Measurements from ENCODE around the gene PRKG1.

DNA sequence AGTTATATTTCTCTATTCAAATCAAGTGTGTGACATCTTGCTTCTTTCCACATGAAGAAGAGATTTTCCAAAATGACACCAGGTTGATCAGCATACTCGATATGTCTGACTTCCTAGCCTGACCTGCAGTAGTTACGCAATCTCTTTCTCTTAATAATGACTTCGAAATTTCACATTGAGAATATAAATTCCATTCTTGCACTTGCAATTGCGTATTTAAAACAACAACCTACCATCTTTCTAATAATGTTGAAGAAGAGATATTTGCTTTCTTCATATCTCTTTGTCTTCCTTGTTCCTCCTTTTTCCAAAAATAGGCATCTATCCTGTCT lies 348.8 kb downstream of the PRKG1 start:
- TF ChIP-seq EZH2 (IDR thresholded peaks at IDR 0.05; ENCODE audit: low read depth, unreplicated experiment) (no peak), EZH2phosphoT487 (IDR thresholded peaks at IDR 0.05; ENCODE audit: unreplicated experiment) (no peak), POLR2AphosphoS5 (IDR thresholded peaks at IDR 0.05; ENCODE audit: low read depth) (no peak), CREB1 (CRISPR knock-in tag; IDR thresholded peaks at IDR 0.05; ENCODE audit: low read depth) (no peak), JUNB (IDR thresholded peaks at IDR 0.05; ENCODE audit: unreplicated experiment) (no peak), STAT1 (IDR thresholded peaks at IDR 0.05; ENCODE audit: unreplicated experiment) (no peak), NANOG (IDR thresholded peaks at IDR 0.05; ENCODE audit: borderline replicate concordance) (no peak)
- TF ChIP-seq, protein P1, sequence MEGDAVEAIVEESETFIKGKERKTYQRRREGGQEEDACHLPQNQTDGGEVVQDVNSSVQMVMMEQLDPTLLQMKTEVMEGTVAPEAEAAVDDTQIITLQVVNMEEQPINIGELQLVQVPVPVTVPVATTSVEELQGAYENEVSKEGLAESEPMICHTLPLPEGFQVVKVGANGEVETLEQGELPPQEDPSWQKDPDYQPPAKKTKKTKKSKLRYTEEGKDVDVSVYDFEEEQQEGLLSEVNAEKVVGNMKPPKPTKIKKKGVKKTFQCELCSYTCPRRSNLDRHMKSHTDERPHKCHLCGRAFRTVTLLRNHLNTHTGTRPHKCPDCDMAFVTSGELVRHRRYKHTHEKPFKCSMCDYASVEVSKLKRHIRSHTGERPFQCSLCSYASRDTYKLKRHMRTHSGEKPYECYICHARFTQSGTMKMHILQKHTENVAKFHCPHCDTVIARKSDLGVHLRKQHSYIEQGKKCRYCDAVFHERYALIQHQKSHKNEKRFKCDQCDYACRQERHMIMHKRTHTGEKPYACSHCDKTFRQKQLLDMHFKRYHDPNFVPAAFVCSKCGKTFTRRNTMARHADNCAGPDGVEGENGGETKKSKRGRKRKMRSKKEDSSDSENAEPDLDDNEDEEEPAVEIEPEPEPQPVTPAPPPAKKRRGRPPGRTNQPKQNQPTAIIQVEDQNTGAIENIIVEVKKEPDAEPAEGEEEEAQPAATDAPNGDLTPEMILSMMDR (conservative IDR thresholded peaks at IDR 0.05; ENCODE audit: low read depth in 2 of 2), result no peak
- TF ChIP-seq, protein P2, sequence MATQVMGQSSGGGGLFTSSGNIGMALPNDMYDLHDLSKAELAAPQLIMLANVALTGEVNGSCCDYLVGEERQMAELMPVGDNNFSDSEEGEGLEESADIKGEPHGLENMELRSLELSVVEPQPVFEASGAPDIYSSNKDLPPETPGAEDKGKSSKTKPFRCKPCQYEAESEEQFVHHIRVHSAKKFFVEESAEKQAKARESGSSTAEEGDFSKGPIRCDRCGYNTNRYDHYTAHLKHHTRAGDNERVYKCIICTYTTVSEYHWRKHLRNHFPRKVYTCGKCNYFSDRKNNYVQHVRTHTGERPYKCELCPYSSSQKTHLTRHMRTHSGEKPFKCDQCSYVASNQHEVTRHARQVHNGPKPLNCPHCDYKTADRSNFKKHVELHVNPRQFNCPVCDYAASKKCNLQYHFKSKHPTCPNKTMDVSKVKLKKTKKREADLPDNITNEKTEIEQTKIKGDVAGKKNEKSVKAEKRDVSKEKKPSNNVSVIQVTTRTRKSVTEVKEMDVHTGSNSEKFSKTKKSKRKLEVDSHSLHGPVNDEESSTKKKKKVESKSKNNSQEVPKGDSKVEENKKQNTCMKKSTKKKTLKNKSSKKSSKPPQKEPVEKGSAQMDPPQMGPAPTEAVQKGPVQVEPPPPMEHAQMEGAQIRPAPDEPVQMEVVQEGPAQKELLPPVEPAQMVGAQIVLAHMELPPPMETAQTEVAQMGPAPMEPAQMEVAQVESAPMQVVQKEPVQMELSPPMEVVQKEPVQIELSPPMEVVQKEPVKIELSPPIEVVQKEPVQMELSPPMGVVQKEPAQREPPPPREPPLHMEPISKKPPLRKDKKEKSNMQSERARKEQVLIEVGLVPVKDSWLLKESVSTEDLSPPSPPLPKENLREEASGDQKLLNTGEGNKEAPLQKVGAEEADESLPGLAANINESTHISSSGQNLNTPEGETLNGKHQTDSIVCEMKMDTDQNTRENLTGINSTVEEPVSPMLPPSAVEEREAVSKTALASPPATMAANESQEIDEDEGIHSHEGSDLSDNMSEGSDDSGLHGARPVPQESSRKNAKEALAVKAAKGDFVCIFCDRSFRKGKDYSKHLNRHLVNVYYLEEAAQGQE (IDR thresholded peaks at IDR 0.05; ENCODE audit: unreplicated experiment), result no peak
- TF ChIP-seq, protein P3, sequence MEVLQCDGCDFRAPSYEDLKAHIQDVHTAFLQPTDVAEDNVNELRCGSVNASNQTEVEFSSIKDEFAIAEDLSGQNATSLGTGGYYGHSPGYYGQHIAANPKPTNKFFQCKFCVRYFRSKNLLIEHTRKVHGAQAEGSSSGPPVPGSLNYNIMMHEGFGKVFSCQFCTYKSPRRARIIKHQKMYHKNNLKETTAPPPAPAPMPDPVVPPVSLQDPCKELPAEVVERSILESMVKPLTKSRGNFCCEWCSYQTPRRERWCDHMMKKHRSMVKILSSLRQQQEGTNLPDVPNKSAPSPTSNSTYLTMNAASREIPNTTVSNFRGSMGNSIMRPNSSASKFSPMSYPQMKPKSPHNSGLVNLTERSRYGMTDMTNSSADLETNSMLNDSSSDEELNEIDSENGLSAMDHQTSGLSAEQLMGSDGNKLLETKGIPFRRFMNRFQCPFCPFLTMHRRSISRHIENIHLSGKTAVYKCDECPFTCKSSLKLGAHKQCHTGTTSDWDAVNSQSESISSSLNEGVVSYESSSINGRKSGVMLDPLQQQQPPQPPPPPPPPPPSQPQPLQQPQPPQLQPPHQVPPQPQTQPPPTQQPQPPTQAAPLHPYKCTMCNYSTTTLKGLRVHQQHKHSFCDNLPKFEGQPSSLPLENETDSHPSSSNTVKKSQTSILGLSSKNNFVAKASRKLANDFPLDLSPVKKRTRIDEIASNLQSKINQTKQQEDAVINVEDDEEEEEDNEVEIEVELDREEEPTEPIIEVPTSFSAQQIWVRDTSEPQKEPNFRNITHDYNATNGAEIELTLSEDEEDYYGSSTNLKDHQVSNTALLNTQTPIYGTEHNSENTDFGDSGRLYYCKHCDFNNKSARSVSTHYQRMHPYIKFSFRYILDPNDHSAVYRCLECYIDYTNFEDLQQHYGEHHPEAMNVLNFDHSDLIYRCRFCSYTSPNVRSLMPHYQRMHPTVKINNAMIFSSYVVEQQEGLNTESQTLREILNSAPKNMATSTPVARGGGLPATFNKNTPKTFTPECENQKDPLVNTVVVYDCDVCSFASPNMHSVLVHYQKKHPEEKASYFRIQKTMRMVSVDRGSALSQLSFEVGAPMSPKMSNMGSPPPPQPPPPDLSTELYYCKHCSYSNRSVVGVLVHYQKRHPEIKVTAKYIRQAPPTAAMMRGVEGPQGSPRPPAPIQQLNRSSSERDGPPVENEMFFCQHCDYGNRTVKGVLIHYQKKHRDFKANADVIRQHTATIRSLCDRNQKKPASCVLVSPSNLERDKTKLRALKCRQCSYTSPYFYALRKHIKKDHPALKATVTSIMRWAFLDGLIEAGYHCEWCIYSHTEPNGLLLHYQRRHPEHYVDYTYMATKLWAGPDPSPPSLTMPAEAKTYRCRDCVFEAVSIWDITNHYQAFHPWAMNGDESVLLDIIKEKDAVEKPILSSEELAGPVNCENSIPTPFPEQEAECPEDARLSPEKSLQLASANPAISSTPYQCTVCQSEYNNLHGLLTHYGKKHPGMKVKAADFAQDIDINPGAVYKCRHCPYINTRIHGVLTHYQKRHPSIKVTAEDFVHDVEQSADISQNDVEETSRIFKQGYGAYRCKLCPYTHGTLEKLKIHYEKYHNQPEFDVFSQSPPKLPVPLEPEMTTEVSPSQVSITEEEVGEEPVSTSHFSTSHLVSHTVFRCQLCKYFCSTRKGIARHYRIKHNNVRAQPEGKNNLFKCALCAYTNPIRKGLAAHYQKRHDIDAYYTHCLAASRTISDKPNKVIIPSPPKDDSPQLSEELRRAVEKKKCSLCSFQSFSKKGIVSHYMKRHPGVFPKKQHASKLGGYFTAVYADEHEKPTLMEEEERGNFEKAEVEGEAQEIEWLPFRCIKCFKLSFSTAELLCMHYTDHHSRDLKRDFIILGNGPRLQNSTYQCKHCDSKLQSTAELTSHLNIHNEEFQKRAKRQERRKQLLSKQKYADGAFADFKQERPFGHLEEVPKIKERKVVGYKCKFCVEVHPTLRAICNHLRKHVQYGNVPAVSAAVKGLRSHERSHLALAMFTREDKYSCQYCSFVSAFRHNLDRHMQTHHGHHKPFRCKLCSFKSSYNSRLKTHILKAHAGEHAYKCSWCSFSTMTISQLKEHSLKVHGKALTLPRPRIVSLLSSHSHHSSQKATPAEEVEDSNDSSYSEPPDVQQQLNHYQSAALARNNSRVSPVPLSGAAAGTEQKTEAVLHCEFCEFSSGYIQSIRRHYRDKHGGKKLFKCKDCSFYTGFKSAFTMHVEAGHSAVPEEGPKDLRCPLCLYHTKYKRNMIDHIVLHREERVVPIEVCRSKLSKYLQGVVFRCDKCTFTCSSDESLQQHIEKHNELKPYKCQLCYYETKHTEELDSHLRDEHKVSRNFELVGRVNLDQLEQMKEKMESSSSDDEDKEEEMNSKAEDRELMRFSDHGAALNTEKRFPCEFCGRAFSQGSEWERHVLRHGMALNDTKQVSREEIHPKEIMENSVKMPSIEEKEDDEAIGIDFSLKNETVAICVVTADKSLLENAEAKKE (CRISPR knock-in tag; IDR thresholded peaks at IDR 0.05), result no peak

Measured in GM23338 (cell line).